Activated CD4-positive, CD25-positive, alpha-beta regulatory T cell treated with anti-CD3 and anti-CD28 coated beads, Interleukin-2, amount 50 U/mL, for 72 hours (primary cell): ENCODE data around the gene RBM34.
"Not testable (repeated sequence)": the region's sequence is repeated elsewhere in the genome, so short reads cannot be mapped to it uniquely, and the experiment has no call there.

Experiments
- DNase-seq: peaks from one replicate; pipeline ENCODE4 v3.0.0; 2021

The RBM34 gene, protein sequence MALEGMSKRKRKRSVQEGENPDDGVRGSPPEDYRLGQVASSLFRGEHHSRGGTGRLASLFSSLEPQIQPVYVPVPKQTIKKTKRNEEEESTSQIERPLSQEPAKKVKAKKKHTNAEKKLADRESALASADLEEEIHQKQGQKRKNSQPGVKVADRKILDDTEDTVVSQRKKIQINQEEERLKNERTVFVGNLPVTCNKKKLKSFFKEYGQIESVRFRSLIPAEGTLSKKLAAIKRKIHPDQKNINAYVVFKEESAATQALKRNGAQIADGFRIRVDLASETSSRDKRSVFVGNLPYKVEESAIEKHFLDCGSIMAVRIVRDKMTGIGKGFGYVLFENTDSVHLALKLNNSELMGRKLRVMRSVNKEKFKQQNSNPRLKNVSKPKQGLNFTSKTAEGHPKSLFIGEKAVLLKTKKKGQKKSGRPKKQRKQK

DNA sequence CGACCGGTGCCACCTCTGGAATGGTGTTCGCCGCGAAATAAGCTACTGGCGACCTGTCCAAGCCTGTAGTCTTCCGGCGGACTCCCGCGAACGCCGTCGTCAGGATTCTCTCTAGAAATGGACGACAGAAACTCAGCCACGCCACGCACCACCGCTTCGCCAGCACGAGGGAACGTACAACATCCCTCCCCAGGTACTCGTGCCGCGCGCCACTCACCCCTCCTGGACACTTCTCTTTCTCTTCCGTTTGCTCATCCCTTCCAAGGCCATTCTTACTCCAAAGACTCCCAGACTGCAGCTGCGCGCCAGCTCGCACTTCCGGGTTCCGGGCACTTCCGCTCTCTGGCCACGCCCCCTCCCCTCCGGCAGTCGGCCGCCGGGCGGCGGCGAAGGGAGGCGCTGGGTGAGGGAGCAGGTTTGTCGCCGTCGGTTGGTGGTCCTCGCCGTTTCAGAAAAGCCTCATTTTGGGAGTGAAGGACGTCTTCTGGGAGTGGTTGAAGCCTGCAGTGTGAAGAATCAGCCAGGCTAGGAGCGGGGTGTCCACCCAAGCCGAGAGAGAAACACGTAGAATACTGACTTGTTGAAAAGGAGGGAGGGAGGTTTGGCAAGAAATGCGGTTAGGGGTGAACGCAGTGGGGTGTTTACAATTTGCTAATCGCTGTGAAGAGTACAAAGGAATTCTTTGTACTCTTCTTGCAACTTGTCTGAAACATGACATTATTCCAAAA lies at the start of gene RBM34:
Gene RBM34 (minus strand): TSS at position 294 of the 728 bp plus-strand sequence. CDS start 24 bp downstream, at position 270.
- DNase-seq = peak; percentile 94

DNA sequence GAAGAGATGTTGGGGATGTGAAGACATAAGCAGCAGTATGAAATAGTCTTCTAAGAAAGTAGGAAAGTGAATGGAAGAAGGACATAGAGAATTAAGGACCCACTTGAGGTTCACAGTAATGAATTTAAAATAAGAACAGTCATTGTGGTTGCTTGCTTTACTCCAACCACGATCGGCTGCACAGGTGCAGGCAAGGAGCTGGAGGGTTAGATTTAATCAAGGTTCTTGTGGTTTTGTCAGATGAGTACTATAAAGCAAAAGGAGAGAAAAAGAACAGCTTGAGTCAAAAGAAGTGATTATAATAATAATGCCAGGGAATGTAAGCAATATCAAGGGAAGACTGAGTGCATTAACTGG lies 46.1 kb upstream of the RBM34 start:
- DNase-seq = no peak

DNA sequence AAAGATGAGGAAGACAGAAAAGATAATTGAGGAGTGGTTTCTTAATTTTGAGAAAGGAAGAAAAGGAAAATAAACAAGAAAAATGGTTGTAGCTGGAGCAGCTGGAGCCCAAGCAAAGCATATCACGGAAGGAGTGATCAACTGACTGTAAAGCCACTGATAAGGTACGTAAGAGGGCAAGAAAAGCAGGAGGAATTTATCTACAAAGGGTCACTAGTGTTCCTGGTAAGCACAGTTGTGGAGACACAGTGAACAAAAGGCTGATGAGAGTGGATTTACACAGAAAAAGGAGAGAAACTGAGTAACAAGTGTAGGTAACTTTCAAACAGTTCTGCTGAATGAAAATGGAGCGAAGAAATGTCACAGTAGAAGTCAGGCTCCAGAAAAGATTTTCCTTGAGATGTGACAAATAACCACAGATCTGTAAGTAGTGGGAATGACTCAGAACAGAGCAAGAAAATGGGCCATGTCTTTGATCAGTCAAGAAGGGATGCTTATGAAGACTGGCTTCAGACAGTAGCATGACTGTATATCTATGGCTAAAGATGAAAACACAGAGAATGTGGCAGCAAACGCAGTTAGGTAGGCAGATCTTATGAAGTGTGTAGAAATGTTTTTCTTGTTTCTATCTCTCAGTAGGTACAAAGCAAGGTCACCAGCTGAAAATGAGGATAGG lies 45.6 kb upstream of the RBM34 start:
- DNase-seq = no peak

DNA sequence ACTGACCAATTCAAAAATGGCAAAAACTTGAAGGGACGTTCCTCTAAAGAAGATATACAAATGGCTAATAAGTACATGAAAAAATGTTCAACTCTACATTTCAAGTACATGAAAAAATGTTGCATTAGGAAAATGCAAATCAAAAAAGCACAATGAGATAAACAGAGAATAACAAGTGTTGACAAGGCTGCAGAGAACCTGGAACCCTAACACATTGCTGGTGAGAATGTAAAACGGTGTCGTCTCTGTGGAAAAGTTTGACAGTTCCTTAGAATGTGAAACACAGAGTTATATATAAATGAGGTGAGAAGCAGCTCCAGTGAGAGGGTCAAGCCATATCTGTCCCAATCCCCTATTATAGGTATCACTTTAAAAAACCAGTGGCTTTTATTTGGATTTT lies 44.6 kb upstream of the RBM34 start:
- no peak for DNase-seq

DNA sequence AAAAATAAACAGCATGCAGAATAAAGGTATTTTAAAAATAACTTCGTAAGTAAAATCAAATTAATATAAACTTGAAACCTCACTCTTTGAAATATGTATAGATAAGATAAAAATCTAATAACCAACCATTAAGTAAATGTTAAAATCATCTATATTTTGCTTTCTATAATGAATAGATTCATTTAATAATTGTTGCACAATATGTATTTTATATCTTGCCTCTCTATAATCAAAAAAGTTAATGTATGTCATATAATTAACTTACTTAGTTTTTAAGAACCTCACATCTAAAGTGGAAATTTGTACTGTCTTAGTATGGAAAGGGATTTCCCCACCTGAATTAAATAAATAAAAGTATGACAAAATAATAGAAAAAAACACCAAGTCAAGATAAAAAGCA lies 42.4 kb upstream of the RBM34 start:
- no peak for DNase-seq

DNA sequence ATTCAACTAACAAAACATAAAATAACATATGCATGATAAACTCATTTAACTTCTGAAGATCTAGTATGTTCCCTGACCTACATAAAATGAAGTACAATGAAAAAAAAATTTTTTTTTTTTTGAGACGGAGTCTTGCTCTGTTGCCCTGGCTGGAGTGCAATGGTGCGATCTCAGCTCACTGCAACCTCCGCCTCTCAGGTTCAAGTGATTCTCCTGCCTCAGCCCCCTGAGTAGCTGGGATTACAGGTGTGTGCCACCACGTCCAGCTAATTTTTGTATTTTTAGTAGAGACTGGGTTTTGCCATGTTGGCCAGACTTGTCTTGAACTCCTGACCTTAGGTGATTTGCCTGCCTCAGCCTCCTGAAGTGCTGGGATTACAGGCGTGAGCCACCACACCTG lies 41.4 kb upstream of the RBM34 start:
- not testable (repeated sequence) for DNase-seq

DNA sequence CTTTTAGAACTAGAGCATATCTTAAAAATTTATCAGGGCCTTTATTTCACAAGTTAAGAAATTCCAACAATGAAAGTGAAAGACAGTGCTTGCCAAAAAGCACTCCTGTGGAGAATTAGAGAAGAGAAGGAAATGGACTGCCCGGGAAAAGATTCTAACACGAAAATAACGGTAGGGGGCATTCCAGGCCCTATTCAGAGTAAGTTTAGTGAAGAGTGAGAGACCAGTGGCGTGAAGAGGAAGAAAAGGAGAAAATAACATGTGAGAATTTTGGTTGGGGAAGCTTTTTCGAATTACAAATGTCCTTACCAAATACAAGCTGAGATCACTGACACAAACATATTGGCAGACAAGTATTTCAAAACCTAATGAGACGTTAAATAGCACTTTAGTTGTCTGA lies 38.4 kb upstream of the RBM34 start:
- DNase-seq = no peak

DNA sequence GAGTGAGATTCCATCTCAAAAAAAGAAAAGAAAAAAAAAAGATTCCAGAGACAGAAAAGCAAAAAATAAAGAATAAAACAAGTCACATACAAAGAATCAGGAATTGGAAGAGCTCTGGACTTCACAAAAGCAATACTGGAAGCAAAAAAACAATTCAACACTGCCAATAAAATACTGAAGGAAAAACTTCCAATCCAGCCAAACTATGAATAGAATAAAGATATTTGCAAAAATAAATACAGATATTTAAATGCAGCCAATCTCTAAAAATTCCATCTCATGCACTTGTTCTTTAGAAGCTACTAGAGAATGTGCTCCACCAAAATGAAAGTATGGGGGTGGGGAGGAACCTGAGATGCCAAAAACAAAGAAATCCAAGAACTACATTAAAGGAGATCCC lies 29.4 kb upstream of the RBM34 start:
- DNase-seq = no peak

DNA sequence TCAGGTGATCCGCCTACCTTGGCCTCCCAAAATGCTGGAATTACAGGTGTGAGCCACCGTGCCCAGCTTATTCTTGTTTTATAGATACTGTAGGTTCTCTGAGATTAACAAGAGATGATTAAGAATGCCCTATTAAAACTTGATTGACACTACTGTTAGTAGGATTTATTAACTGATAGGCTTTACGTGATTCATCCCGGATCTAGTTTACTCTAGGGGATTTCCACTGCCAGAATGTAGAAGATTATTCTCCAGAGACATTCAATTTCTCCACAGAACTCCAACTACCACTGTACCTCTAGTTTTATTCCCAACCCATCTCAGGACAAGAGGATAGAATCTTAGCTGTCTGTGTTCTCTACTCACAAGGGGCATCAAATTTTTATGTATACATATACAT lies 26.3 kb upstream of the RBM34 start:
- DNase-seq = no peak

DNA sequence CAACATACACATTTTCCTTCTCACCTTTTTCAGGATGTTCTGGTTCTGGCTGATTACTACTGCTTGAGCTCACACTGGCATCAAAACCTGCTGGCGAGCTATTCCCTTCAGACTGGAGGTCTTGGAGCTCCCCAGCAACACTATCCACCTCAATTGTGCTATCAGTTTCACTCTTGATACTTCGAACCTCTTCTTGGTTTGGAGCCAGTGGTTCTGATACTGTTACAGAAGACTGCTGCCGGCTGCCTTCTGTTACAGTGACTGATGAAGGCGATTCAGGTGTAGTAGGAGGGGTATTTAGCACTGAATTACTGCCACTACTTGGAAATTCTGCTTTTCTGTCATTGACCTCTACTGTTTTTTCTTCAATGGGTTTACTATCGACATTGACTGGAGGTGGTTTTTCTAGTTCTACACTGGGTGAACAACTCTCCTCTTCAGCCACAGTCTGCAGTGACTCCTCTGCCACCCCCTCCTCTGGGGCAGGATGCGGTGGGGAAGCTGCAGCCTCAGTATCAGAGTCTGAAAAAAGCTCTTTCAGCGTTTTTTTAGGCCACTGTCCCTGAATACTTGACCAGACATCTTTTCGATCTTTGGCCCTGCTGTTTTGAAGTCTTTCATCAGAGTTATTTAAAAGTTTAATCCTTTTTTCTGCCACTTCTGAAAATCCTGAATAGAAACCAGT lies 20.7 kb upstream of the RBM34 start:
- DNase-seq = no peak

DNA sequence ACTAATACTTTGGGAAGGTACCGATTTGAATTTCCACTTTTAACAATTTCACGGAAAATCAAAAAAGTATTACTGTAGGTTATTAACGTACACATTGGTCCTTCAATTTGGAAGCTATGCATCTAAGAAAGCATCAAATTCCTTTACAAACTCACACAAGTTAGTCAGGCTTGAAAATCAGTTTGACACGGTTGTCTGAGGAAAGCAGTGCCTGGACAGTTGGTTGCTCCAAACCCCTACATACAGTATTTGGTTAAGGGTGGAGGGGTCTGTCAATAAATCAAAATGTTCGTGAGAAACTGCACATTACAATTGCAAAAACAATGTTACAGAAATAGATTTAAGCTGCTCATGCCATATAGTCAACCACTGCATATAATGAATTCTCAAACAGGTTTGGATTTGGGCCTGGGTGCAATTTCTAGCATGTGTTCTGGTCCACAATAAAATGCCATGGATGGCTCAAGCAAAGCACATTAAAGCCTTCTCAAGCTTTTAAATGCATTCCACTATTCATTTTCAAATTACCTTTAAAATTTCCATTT lies 19.9 kb upstream of the RBM34 start:
- DNase-seq = no peak

DNA sequence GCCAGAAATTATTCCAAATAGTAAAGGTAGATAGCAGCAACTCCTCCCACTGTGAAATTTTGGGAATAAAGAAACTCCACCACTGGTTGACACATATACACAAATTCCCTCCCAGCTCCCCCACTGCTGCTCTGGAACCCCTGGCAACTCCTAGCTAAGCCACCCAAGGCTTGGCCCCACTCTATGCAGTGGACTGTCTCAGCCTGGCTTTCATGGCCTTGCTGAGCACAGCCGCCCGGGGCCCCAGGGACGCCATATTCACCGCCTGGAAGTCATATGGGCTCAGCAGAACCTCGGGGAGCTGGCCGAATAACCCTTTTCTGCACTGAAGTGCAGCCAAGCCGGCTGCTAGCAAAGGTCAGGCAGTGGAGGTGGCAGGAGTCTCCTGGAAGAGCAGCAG lies 15.4 kb upstream of the RBM34 start:
- DNase-seq = no peak

DNA sequence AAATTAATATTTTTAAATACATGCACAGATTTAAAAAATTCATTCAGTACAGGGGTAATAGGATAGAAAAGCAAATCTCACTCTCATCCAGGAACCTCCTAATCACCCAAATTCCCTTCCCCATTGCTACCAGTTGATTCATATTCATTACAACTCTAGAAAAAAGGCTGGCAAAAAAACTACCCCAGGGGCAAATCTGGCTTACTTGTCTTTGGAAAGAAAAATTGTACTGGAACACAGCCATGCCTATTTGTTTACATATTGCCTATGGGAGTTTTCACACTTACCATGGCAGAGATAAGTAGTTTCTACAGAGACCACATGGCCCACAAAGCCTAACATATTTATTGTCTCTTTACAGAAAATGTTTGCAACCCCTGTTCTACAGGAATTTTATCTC lies 8.9 kb upstream of the RBM34 start:
- DNase-seq = no peak

DNA sequence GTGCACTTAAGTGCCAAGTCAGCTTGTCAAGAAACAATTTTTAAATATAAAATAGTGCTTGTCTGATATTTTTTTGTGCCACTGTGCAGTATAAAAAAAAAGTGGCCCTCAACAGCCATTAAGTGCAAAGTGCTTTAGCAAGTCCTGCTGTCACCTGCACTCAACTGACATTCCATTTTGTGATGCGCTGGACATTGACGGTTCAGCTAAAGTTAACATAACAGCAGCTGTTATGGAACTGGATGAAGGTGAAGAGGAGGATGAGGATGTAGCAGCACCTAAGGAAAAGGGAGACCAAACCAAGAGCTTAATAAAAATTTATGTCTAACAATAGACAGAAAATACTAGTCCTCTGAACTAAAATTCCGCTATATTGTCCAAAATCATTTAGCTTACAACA lies 7.3 kb upstream of the RBM34 start:
- DNase-seq = no peak

DNA sequence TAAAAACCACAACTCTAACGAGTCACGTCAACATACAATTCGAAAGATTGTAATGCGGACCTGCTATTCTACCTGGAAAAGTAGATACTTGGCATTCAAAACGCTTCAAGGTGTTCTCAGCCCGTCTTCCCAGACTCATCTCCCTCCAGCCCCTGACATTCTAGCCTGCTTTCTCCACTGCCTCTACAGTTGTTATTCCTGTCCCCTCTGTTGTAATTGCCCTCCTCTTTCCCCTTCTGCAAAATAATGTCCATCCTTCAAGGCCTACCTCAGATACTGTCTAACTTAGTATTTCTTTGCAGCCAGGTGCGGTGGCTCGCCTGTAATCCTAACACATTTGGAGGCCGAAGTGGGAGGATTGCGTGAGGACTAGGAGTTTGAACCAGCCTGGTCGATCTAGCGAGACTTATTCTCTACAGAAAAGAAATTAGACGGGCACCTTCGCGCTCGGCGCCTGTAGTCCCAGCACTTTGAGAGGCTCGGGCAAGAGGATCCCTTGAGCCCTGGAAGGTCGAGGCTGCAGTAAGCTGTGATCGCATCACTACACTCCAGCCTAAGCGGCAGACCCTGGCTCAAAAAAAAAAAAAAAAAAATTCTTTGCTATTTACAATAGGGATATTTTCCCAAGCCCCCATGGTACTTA lies 756 bp upstream of the RBM34 start:
- no peak for DNase-seq

DNA sequence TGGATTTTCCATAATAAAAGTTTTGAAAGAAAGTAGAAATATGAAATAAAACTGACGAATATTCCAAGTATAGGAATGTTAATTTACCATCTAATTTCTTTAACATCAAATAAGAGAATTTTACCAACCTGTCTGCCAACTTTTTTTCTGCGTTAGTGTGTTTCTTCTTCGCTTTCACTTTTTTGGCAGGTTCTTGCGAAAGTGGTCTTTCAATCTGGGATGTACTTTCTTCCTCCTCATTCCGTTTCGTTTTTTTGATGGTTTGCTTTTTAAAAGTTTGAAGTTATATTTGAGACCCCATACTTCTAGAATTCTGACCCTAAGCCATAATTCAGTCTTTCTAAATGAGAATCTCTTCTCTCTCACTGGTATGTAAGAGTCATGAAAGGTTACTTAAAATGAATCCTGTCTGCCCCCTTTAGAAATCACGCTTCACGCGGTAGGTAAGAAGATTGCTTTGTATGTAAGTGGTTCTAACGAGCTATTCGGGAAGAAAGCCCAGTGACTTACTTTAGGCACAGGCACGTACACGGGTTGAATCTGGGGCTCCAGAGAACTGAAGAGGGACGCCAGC lies 580 bp downstream of the RBM34 start:
- DNase-seq = no peak

DNA sequence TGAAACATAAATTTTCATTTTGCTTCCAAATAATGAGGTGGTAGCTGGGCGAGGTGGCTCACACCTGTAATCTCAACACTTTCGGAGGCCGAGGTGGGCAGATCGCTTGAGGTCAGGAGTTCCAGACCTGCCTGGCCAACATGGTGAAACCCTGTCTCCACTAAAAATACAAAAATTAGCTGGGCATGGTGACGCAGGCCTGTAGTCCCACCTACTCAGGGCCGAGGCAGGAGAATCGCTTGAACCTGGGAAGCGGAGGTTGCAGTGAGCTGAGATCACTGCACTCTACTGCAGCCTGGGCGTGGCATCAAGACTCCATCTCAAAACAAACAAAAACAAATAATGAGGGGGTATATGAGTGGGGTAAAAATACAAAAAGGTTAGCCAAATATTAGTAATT lies 1.1 kb downstream of the RBM34 start:
- not testable (repeated sequence) for DNase-seq

DNA sequence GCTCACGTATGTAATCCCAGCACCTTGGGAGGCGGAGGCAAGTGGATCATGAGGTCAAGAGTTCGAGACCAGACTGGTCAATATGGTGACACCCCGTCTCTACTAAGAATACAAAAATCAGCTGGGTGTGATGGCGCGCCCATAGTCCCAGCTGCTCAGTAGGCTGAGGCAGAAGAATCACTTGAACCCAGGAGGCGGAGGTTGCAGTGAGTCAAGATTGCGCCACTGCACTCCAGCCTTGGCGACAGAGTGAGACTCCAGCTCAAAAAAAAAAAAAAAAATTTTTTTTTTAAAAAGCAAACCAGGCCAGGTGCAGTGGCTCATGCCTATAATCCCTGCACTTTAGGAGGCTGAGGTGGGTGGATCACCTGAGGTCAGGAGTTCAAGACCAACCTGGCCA lies 1.8 kb downstream of the RBM34 start:
- DNase-seq = not testable (repeated sequence)

DNA sequence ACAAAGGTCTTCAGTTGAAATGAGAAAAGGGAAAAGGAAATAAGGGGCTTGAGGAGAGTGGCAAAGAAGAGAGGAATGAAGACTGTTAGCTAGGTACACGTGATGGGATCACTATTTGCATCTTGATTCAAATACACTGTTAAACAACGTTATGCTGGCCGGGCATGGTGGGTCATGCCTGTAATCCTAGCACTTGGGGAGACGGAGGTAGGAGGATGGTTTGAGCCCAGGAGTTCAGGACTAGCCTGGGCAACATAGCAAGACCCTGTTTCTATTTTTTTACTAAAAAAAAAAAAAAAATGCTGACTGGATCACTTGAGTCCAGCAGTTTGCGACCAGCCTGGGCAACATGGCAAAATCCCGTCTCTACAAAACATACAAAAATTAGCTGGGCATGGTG lies 2.4 kb downstream of the RBM34 start:
- DNase-seq = no peak

DNA sequence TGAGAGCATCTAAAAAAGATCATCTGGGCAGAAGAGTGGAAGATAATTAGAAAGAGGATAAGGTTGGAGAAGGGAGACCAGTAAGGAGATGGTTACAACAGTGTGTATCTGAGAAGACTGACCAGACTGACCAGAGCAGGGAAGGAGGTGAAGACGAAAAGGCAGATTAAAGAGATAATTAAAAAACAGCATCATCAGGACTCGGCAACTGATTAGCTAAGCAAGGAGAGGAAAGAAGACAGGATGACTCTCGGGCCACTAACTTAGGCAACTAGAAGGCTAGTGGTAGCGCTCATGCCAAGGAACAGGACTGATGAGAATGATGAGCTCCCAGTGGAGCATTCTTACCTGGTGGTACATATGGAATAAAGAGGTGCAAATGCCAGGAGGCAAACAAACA lies 3.9 kb downstream of the RBM34 start:
- no peak for DNase-seq

DNA sequence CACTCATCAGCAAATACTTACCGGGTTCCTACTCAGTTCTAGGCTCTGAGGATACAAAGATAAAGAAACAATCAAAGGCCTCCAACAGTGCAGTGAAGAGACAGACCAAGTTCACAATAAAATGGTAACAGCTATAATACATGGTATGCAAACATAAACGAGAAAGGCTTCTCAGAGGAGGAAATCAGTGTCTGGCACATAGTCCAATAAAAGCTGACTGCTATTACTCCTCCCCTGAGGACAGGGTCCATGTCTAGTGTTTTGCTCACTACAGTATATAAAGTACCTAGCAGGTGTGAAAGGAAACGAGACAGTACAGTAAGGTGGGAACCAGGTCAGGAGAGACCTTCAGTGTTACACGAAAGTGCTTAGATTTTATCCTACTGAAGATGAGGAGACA lies 4.3 kb downstream of the RBM34 start:
- no peak for DNase-seq

DNA sequence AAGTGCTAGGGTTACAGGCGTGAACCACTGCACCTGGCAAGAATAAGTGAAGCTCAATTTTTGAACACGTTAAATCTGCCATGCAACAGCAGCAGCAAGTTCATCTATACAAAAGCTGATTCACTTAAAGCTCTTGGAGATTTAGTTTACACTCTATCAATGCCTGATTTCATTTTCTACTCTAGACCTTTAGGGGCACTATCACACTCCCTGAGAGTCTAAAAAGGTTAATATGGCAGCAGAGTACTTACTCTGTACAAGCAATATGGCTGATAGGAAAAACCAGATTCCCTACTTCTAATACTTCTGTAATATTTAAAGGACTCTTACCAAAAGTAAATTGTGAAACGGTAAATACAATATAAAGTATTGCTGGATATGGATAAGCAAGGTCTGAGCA lies 4.8 kb downstream of the RBM34 start:
- DNase-seq = no peak
